ENCODE measurements around the gene EAPP. TPM values are rescaled to one million over a fixed set of nuclear protein-coding genes. Genes with fewer than 3 reads are reported as not detected.

The EAPP gene
- total and polyA plus RNA-seq, 2 of the 13 experiments (the other 11 are each of a cell fraction or from before 2014, with no cell fraction given): 68.7 to 110 TPM

DNA sequence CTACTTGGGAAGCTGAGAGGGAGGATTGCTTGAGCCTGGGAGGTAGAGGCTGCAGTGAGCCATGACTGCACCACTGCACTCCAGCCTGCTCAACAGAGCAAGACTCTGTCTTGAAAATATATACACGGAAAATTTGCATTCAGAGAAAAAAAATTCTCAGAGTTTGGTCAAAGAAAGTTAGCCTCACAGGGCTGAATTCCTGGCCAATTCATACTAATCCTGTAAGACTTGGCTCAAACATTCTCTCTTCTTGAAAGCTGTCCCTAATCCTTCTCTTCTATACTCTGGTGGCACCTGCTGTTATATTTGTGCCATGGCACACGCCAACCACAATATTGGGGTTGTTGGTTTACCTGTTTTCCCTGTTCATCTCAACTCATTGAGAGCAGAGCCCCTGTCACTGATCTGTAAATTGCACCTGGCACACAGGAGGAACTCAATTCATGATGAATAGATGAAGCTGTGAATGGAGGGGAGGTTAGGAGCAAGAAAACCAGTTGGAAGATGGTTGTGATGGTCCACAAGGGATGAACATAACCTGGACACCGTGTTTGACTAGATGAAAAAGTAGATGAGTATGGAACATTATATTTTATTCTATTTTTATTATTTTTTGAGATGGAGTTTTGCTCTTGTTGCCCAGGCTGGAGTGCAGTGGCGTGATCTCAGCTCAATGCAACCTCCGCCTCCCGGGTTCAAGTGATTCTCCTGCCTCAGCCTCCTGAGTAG lies 40.7 kb downstream of the EAPP start:
- Histone ChIP-seq H3K27me3 (ENCODE audit: control insufficient read depth in 1 of 2, insufficient read depth in 2 of 2, low read length in 2 of 2) (no peaks in the 10 kb centered on the region), H3K4me3 (replicated peaks in 1 of 3; ENCODE audit: insufficient read depth in 1 of 3, low read depth in 2 of 3, low read length in 3 of 3) (no peak overlapping the region), H3K9ac (ENCODE audit: insufficient read depth, low read depth, low read length) (peak overlapping the region; percentile 85; the same call in 1 of the 2 replicates), H3K9me3 (ENCODE audit: low read length) (no peaks in the 10 kb centered on the region), H3K4me2 (ENCODE audit: low read depth, low read length) (peak overlapping the region; percentile 76; the same call in 1 of the 2 replicates), H4K20me1 (ENCODE audit: insufficient read depth, low read length) (no peaks in the 10 kb centered on the region), H3K27ac (ENCODE audit: extremely low read length, insufficient read depth, low read length) (no peak overlapping the region), H2AFZ (ENCODE audit: low read length) (no peak overlapping the region), H3K4me1 (ENCODE audit: insufficient read depth, low read length) (peaks cover 61% of the 10 kb centered on the region), H3K36me3 (replicated peaks in 1 of 2; ENCODE audit: control insufficient read depth in 1 of 2, insufficient read depth in 2 of 2, low read length in 2 of 2) (no peaks in the 10 kb centered on the region), H3K79me2 (ENCODE audit: insufficient read depth, low read length) (no peaks in the 10 kb centered on the region)
- in situ Hi-C loops (cut with HindIII; ENCODE audit: extremely low pct_ligation_motif_present, low pct_unique_long_range_greater_than_20kb): loop anchor here (5.0 to 10.0 kb wide), 3 partner anchors 37 to 167 kb away; partner anchors contain the start of gene SPTSSA
- WGBS (ENCODE audit: low lambda C conversion rate): 60% methylated on average over 6 of the region's 6 CpGs
- DNase-seq (ENCODE audit: low spot score) (peak; percentile 86), ATAC-seq (peak; percentile 58), FAIRE-seq (peak; percentile 23)
- ChIA-PET CTCF (ENCODE audit: low intra/inter-chr PET ratio, low total read pairs) (interaction anchor here (0.7 to 5.3 kb wide), 8 partner anchors 38 to 176 kb away, joined by 3 to 149 read pairs (median 8); partner anchors contain the start of gene SPTSSA), POLR2A (interaction anchor here (0.8 to 4.9 kb wide), 5 partner anchors 34 to 167 kb away, joined by 3 to 71 read pairs (median 14); partner anchors contain the start of genes EAPP and SPTSSA)
- intact Hi-C loops (cut with micrococcal nuclease; ENCODE audit: unreplicated experiment): loop anchor here (1.0 to 10.0 kb wide), 4 partner anchors 38 to 664 kb away; partner anchors contain the start of gene EAPP
- BruUV-seq (replicated peaks): no TSS peak
- TF ChIP-seq ZNF44 (CRISPR knock-in tag; IDR thresholded peaks at IDR 0.05): no peak
- peak; percentile 15; the same call in 1 of the 2 replicates for TF ChIP-seq ONECUT2 (CRISPR knock-in tag; IDR thresholded peaks at IDR 0.05)
- TF ChIP-seq SAP130 (CRISPR knock-in tag; IDR thresholded peaks at IDR 0.05; ENCODE audit: low read depth): peak; percentile 45; the same call in 1 of the 2 replicates
- peak in 1 of 2 experiments; percentile 71; a peak in 1 of 4 replicates for TF ChIP-seq KLF16 (CRISPR knock-in tag; IDR thresholded peaks at IDR 0.05)
- TF ChIP-seq, protein P1, sequence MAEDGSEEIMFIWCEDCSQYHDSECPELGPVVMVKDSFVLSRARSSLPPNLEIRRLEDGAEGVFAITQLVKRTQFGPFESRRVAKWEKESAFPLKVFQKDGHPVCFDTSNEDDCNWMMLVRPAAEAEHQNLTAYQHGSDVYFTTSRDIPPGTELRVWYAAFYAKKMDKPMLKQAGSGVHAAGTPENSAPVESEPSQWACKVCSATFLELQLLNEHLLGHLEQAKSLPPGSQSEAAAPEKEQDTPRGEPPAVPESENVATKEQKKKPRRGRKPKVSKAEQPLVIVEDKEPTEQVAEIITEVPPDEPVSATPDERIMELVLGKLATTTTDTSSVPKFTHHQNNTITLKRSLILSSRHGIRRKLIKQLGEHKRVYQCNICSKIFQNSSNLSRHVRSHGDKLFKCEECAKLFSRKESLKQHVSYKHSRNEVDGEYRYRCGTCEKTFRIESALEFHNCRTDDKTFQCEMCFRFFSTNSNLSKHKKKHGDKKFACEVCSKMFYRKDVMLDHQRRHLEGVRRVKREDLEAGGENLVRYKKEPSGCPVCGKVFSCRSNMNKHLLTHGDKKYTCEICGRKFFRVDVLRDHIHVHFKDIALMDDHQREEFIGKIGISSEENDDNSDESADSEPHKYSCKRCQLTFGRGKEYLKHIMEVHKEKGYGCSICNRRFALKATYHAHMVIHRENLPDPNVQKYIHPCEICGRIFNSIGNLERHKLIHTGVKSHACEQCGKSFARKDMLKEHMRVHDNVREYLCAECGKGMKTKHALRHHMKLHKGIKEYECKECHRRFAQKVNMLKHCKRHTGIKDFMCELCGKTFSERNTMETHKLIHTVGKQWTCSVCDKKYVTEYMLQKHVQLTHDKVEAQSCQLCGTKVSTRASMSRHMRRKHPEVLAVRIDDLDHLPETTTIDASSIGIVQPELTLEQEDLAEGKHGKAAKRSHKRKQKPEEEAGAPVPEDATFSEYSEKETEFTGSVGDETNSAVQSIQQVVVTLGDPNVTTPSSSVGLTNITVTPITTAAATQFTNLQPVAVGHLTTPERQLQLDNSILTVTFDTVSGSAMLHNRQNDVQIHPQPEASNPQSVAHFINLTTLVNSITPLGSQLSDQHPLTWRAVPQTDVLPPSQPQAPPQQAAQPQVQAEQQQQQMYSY (CRISPR knock-in tag; IDR thresholded peaks at IDR 0.05): no peak
- 0 out of 2 replicates have a peak, but pooled peaks have one; percentile 35 for TF ChIP-seq HDAC1 (CRISPR knock-in tag; IDR thresholded peaks at IDR 0.05)
- no peak for TF ChIP-seq SOX13 (IDR thresholded peaks at IDR 0.05)
- TF ChIP-seq SOX13 (CRISPR knock-in tag; conservative IDR thresholded peaks at IDR 0.05 in 1 of 2, IDR thresholded peaks at IDR 0.05 in 1 of 2): peak in 1 of 2 experiments; percentile 35; a peak in 1 of 4 replicates
- TF ChIP-seq TSC22D2 (CRISPR knock-in tag; IDR thresholded peaks at IDR 0.05; ENCODE audit: borderline replicate concordance): no peak
- no peak for TF ChIP-seq ZNF367 (CRISPR knock-in tag; IDR thresholded peaks at IDR 0.05; ENCODE audit: borderline replicate concordance)
- TF ChIP-seq, protein P2, sequence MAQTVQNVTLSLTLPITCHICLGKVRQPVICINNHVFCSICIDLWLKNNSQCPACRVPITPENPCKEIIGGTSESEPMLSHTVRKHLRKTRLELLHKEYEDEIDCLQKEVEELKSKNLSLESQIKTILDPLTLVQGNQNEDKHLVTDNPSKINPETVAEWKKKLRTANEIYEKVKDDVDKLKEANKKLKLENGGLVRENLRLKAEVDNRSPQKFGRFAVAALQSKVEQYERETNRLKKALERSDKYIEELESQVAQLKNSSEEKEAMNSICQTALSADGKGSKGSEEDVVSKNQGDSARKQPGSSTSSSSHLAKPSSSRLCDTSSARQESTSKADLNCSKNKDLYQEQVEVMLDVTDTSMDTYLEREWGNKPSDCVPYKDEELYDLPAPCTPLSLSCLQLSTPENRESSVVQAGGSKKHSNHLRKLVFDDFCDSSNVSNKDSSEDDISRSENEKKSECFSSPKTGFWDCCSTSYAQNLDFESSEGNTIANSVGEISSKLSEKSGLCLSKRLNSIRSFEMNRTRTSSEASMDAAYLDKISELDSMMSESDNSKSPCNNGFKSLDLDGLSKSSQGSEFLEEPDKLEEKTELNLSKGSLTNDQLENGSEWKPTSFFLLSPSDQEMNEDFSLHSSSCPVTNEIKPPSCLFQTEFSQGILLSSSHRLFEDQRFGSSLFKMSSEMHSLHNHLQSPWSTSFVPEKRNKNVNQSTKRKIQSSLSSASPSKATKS (CRISPR knock-in tag; IDR thresholded peaks at IDR 0.05): no peak
- no peak for TF ChIP-seq ZNF530 (CRISPR knock-in tag; IDR thresholded peaks at IDR 0.05; ENCODE audit: low read depth)
- 0 out of 2 replicates have a peak, but pooled peaks have one; percentile 77 for TF ChIP-seq KDM4B (CRISPR knock-in tag; IDR thresholded peaks at IDR 0.05)
- peak; percentile 41; the same call in 1 of the 2 replicates for TF ChIP-seq ZMYM4 (CRISPR knock-in tag; IDR thresholded peaks at IDR 0.05)
- peak; percentile 7; the same call in 1 of the 2 replicates for TF ChIP-seq HNF4A (CRISPR knock-in tag; IDR thresholded peaks at IDR 0.05)
- TF ChIP-seq ZNF292 (CRISPR knock-in tag; IDR thresholded peaks at IDR 0.05; ENCODE audit: borderline replicate concordance, low read depth): 0 out of 2 replicates have a peak, but pooled peaks have one; percentile 12
- TF ChIP-seq ZBTB20 (CRISPR knock-in tag; IDR thresholded peaks at IDR 0.05; ENCODE audit: borderline replicate concordance, low read depth): 0 out of 2 replicates have a peak, but pooled peaks have one; percentile 52
- TF ChIP-seq ZSCAN31 (CRISPR knock-in tag; IDR thresholded peaks at IDR 0.05; ENCODE audit: low read depth): 0 out of 2 replicates have a peak, but pooled peaks have one; percentile 39
